ENCODE measurements around the gene FBXO10.
"Not testable (repeated sequence)": the region's sequence is repeated elsewhere in the genome, so short reads cannot be mapped to it uniquely, and the experiment has no call there.

FBXO10 gene, protein sequence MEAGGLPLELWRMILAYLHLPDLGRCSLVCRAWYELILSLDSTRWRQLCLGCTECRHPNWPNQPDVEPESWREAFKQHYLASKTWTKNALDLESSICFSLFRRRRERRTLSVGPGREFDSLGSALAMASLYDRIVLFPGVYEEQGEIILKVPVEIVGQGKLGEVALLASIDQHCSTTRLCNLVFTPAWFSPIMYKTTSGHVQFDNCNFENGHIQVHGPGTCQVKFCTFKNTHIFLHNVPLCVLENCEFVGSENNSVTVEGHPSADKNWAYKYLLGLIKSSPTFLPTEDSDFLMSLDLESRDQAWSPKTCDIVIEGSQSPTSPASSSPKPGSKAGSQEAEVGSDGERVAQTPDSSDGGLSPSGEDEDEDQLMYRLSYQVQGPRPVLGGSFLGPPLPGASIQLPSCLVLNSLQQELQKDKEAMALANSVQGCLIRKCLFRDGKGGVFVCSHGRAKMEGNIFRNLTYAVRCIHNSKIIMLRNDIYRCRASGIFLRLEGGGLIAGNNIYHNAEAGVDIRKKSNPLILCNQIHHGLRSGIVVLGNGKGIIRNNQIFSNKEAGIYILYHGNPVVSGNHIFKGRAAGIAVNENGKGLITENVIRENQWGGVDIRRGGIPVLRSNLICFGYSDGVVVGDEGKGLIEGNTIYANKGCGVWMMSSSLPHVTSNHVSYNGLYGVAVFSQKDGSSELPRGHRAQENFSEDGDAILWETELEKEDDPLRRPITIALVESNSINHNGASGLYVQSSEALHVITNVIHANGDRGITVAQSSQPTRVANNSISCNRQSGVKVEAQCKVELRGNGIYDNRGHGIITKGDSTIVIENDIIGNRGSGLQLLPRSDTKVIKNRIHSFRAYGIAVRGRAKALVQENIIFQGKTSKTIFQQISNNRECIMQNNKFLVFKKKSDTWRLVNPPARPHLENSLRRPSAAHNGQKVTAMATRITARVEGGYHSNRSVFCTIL

DNA sequence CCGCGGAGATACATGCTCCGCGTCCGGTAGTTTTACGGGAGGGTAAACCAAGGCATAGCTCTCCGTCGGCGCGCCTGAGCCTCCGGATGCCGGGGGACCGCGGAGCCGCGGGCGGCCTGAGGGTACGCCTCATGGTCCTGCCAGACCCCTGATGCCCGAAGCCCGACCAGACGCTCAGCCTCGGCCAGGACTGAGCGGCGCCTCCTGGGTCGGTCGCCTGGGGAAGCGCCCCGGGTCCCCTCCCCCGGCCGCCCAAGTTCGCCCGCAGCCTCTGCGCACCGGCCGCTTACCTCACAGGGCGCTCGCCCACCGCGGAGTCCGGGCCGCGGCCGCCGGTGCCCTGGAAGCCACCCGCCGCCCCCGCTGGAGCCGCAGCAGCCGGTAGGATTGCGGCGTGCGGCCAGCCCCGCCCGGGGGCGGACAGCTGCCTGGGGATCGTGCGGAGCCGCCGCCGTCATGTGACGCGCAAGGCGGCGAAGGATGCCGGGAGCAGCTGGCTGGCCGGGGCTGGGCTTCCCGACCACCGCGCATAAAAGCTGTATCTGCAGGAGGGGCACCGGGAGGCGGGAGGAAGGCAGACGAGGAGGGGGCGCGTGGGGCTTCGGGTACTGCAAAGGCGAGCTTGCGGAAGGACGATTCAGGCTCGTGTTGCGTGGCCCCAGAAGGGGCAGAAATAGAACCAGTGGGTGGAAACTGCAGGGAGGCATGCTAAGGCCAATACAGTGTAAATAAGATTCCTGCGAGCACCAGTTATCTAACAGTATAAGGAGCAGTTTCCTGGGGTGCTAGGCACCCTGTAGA, at the start of gene FBXO10:
Gene FBXO10 (minus strand): TSS at position 460 of the 801 bp plus-strand sequence. CDS start 34,612 bp downstream, outside the sequence.
- peak; percentile 72 for DNase-seq

DNA sequence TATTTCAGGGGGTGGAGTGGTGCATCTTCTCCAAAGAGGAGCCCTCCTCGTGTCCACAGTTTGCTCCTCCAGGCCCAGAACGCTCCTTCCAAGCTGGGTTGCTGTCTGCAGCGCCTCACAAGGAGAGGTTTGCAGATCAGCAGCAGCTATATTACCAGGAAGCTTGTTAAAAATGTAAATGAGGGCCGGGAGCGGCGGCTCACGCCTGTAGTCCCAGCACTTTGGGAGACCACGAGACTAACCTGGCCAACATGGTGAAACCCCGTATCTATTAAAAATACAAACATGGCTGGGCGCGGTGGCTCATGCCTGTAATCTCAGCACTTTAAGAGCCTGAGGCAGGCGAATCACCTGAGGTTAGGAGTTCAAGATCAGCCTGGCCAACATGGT, 49.6 kb upstream of the FBXO10 start:
- DNase-seq: no peak

DNA sequence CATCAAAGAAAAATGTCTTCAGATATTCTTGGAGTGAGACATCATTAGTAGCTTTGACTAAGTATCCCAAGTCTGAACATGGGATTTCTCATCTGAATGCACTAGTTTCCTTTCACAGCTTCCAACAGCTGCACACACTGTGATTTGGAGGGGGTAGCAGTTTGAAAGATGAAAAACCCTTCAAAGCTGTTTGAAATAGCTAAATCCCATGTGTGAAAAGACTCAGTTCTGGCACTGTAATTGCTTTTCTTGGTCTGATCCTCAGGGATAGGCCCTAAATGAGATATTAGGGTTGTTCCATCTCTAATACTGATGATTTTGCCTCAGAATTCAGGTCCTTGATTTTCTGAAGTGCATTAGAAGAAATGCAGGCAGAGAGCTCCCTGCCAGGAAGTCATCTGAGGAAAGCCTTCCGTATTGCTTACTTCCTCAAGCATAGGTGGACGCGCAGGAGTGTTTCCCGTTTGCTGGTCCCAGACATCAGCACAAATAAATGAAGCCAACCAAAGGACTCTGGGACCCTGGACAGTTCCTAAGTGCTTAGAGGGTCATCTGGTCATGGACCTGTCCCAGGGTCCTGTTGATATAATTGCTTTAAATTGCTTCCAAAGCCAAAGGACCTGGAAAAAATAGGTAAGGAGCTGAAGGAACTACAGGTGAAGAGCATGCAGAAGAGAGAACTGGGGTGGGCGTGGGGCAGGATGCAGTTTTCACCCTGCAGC, 49.0 kb upstream of the FBXO10 start:
- no peak for DNase-seq

DNA sequence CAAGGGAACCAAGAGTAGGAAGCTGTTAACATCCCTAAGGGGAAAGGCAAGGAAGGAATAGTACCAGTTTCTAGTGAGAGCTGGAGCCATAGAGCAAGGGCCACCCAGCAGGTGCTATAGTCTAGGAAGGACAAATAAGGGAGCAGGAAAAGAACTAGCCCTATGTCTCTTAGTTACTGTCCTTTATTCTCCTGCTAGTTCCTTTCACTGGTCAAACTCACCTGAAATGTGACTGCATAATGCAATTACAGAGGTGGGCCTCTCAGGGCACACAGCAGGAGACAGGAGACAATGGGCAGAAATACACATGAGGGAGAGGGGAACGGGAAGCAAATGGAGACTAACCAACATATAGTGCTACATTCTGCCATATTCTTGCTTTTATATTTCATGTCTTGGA, 47.9 kb upstream of the FBXO10 start:
- no peak for DNase-seq

DNA sequence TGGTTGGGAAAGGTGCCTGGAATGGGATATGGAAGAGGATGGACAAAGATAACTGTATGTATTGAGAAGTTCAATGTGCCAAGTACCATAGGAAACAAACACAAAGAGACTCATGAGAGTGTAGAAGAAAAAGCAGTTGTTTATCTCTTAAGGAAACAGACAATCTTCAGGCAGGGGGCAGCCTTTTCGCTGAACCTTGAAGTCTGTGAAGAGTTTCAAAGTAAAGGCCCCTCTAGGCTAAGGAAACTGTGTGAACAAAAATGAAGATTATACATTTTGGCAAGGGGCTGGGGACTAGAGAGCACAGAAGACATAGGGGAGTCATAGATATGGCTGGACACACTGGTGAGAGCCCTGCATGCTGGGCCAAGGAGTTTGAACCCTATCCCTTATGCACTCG, 47.1 kb upstream of the FBXO10 start:
- DNase-seq: no peak

DNA sequence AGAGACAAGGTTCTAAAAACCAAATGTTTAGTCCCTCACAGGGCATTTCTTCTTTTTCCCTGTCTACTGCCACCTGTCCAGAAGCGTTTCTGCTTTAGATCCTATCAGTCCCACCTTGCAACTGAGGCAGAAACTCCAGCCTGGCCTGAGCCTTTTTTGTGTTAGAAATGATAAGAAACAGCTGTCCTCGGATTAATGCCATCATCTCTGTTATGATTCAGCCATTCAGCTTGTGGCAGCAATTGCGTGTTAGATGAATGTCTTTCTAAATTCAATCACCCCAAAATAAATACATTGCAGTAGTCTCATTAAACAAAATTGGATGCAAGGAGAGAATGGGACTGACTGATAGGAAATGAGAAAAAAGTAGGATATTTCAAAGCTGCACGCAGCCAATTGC, 46.3 kb upstream of the FBXO10 start:
- DNase-seq: no peak

DNA sequence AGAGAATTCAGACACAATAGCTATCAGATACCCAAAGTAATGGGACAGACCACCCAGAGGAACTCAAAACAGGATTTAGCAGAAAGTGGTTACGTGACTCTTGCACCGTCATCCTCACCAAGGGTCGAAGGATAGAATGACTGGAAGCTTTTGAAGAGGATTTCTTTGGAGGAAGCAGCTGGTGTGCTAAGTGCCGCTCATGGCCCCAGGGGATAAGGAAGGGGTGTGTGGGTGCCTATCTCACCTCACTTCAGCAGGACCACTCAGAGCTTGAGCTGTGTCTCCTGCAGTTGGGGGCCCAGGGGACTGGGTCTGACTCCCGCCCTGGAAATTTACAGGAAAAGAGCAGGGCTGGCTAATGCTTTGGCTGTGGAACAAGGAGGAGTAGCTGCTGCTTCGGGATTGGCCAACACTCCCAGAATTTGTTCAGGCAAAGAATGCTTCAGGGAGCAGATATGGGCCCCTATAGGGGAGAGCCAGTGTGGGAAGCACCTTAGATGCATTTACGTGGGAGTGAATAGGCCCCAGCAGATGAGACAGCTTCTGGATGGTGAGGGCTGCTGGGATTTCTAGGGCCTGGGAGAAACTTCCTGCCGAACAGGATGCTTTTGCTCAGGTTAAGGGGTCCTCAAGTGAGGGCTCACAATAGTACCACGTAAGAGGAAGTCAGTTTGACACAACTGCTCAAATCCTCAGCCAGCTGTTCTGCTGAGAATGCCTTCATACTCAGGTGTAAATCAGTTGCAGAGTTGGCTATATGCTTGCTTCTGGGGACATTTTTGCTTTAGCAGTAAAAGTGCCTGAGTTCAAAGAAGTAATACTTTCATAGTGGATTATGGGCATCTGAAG, 45.3 kb upstream of the FBXO10 start:
- DNase-seq: no peak

DNA sequence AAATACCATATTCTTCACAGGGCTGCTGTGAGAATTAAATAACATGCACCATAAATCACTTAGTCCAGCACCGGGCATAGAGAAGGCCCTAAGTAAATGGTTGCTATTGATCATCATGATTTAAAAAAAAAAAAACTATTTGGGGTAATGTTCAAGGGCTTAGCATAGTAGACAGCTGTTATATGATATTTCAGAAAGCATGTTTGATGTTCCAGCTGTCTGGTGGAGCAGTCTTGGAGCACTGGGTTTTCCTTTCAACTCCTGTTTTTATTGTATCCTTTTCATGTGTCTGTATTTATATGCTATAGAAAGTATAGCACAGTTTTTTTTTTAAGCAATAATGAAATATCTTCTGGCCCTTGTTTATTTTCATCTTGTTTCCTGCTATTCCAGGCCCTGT, 44.2 kb upstream of the FBXO10 start:
- DNase-seq: no peak

DNA sequence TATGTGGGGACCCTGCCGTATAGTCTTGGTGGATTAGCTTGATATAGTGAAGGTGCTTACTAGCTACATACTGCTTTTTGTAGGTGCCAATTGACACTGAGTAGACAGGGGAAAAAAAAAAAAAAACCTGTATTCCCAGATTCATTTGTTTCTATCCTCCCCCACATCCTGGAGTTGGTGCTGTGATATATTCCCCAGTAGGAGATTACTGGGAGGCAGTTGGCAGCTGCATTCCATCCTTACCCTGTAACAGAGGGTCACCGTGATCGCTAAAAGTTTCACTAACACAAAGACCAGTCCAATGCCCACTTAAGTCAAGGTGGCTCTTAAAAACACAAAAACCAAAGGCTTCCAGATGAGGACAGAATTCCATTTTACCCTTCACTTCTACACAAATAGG, 43.6 kb upstream of the FBXO10 start:
- no peak for DNase-seq

DNA sequence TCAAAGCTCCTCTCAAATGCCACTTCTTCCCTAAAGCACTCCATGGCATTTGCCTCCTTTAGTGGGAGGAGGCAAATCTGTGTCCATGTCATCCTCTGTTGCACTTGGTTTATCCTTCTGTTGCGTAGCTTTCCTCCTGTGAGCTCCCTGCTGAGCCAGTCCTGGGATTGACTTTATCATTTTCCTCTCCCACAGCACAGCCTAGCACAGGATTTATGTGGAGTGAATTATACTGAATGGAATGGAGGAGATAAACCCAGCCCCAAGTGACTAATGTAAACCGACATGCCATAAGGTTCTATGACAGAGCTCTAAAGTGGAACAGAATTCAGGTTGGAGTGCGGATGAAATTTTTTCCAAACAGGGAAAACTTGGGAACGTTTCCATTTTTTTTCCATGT, 42.6 kb upstream of the FBXO10 start:
- no peak for DNase-seq

DNA sequence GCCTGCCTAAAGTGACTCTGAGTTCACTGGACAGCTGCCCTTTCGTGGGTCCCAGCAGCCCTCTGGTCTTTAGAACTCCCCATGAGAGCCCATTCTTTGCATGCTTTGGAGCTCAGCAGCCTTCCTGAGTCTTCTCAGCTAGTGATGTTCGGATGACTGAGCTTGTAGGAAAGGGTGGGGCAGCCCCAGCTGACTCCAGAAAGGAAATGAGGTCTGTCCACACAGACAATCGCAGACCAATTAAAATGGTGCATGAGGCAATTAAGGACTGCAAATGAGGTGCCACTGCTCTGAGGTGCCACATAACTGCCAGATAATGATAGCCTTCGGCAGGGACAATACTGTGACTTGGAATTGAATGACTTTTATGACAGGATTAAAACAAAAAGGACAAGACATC, 41.7 kb upstream of the FBXO10 start:
- DNase-seq: no peak

DNA sequence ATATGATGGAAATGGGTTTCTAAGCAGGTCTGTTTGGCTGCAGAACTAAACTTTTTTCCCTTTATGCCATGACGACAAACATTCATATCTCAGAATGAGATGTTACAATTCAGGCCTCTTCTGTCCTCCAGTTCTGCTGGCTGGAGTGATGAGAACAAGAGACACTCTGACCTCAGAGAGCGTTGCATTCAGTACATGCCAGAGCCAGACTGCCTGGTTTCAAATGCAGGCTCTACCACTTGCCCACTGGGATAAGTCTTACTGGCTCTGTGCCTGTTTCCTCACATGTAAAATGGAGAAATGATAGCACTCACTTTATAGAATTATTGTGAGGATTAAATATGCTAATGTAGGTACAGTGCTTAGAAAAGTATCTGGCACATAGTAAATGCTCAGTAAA, 41.0 kb upstream of the FBXO10 start:
- DNase-seq: no peak

DNA sequence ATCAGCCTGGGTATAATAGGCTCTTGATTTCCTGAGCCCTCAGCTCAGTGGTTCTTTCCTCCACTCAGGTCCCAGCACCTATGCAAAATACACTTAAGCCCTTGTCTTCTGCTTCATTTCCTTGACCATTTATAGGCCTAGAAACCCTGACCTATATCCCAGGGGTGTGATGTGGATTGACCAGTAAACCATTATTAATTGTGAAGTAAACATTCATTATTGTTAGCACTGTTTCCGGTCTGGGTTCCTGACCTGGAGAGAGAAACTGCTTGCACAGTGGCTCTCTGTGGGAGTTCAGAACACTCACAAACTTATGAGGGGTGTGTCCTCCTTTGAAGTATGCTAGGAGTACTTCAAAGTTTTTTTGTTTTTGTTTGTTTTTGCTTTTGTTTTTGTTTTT, 35.8 kb upstream of the FBXO10 start:
- DNase-seq: no peak

DNA sequence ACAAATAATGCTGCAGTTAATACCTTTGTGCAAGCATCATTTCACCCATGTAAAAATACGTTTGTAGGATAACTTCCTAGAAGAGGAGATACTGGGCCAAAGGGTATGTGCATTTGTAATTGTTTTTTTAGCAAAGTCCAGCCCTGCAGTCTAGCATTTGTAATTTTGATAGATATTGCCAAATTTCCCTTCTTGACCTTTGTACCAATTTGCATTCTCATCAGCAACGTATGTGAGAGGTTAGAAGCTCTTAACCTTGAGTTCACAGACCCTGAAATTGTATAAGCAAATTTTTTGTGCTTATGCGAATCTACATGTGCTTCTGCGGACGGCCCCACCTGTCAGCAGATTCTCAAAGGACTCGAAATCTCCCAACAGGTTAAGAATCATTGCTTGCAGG, 34.8 kb upstream of the FBXO10 start:
- no peak for DNase-seq

DNA sequence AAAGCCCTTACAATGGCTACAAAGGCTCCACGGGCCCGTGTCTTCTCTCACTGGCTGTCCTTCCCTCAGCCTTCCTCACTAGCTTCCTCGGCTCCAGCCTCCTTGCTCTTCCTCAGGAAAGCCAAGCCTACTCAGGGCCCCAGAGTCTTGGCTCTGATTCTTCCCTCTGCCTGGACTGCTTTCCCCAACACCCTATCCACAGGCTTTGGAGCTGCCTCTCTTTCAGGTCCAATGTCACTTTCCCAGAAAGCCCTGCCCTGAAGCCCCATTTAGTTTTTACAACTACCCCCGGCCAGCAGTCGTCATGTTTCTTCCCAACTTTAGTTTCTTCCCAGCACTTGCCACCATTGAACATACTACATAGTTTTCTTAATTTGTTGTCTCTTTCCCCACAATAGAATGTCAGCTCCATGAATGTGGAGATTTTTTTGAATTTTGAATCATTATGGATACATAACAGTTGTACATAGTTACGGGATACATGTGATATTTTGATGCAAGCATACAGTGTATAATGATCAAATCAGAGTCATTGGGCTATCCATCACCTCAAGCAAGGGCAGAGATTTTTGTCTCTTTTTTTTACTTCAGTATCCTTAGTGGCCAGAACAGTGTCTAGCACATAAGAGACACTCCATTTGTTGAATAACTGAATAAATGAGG, 33.7 kb upstream of the FBXO10 start:
- no peak for DNase-seq

DNA sequence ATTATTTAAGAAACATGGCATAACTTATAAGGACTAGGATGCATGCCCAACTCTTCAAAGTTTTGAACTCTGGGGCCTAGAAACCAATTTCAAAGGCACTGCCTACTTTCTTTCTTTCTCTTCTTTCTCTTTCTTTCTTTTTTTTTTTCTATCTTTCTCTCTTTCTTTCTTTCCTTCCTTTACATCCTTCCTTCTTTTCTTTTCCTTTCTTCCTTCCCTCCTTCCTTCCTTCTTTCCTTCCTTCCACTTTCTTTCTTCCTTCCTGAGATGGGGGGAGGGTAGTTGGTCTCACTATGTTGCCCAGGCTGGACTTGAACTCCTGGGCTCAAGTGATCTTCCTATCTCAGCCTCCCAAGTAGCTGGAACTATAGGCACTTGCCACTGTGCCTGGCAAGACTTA, 32.1 kb upstream of the FBXO10 start:
- DNase-seq: no peak

DNA sequence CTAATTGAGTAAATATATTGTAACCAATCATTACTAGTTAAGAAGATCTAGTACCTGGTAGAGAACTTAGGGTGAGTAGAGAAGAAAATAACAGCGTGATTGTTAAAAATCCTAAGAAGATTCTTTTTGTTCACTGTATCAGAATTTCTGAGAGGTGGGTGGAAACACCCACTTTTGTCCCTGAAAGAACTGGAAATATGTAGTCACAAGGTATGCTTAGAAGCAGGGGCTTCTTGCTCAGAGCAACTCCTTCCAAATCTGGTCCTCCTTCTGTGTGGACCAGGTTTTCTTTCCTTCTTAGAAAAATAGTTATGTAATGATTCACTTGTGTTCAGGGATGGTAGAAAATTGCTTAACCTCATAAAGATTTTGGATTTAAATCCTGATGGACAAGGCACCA, 28.1 kb upstream of the FBXO10 start:
- no peak for DNase-seq

DNA sequence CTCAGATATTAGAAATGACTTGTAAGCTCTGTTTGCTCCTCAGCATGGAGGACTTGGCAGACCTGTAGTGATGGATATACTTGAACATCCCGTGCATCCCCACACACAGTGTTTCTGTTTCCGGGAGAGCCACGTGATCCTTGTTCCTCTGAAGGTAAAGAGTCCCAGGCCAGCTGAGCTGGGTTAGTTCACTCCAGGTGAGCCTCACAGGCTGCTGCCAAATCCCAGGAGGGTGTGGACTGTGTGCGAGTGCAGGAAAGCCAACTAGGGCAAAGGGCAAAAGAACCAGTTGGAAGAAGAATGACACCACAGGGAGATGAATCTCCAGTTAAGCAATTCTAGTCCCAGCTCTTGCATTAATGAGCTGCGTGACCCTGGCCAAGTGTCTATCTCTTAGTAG, 26.6 kb upstream of the FBXO10 start:
- DNase-seq: no peak

DNA sequence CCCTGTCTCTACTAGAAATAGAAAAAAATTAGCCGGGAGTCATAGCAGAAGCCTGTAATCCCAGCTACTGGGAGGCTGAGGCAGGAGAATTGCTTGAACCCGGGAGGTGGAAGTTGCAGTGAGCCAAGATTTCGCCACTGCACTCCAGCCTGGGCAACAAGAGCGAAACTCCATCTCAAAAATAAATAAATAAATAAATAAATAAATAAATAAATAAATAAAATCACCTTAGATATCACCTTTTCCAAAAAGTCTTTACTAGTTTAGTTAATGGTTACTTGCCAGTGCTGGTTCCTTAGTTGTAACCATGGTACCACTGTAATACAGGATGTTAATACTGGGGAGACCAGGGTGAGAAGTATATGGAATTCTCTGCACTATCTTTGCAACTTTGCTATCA, 25.9 kb upstream of the FBXO10 start:
- not testable (repeated sequence) for DNase-seq

DNA sequence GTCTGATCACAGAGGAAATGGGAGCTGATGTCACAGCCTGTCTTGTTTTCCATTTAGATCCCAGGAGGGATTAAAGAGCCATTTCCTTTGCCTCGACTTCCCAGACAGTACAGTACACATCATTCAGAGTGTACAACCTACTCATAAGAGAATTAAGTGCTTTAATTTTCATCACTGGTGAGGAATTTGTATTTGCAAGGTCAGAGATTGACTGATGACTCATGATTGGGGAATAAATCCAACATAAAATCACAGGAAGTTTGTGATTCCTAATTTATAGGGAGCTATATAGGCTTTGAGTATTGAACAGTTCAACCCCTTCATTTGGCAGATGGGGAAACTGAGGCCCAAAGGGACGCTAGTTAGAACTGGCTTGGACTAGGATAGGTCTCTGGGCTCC, 20.3 kb upstream of the FBXO10 start:
- no peak for DNase-seq

DNA sequence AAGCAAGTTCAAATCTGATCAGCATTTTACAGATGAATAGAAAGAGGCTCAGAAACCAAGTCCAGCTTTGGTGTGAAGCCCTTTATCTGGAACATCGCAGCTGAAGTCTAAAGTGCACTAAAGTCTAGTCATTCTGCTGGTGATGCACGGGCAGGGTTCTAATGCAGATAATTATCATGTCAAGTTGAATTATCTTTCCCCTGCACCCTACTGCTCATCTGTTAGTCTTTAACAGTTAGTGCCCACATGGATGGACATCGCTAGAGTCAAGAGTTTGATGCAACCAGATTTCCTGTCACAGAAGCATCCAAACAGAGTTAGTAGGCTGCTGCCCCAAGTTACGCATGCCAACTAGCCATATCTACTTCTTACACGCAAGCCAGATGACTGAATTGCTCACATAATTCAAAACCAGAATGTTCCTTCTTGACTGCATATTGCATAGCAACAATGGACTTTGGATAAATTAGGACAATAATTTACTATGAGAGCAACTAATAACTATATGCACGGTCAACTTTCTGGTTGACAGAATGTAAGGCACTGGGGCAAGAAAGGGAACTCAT, 17.8 kb upstream of the FBXO10 start:
- no peak for DNase-seq
